Fibroblast of skin of back (primary cell): ENCODE results near the gene PPP1R1B.

Experiments used
- DNase-seq: peaks from one replicate; pipeline ENCODE4 v3.0.0-alpha.2; 2013

PPP1R1B gene

DNA sequence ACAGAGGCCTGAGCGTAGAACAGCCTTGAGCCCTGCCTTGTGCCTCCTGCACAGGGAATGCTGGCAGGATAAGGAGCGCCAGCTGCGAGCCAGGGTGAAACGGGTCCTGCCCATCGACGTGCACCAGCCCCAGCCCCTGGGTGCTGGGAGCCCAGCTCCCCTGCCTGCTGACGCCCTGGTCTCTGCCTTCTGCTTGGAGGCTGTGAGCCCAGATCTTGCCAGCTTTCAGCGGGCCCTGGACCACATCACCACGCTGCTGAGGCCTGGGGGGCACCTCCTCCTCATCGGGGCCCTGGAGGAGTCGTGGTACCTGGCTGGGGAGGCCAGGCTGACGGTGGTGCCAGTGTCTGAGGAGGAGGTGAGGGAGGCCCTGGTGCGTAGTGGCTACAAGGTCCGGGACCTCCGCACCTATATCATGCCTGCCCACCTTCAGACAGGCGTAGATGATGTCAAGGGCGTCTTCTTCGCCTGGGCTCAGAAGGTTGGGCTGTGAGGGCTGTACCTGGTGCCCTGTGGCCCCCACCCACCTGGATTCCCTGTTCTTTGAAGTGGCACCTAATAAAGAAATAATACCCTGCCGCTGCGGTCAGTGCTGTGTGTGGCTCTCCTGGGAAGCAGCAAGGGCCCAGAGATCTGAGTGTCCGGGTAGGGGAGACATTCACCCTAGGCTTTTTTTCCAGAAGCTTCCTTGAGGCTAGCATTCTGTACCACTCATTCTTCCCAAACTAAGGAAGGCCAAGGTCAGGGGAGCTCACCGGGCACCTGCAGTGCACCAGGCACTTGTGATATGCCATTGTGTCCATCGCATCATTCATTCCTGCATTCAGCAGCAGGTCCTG, 43.4 kb downstream of the PPP1R1B start:
- no peak for DNase-seq

DNA sequence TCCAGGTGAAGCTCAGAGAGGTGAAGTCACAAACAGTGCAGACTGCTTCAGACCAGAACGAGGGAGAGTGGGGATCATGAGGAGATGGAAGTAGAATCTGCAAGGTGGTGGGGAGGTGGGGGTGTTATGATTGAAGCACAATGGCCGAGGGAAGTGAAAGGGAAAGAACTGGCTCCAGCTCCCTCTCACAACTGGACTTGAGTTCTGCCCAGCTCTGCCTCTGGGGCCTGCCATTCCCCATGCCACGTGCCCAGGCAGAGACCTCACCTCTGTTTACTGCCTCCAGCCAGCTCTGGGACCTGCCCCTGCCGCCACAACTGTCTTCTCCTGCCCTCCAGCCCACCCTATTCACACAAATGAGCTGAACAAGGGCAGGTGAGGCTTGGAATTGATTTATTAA, 44.0 kb downstream of the PPP1R1B start:
- DNase-seq, result no peak

DNA sequence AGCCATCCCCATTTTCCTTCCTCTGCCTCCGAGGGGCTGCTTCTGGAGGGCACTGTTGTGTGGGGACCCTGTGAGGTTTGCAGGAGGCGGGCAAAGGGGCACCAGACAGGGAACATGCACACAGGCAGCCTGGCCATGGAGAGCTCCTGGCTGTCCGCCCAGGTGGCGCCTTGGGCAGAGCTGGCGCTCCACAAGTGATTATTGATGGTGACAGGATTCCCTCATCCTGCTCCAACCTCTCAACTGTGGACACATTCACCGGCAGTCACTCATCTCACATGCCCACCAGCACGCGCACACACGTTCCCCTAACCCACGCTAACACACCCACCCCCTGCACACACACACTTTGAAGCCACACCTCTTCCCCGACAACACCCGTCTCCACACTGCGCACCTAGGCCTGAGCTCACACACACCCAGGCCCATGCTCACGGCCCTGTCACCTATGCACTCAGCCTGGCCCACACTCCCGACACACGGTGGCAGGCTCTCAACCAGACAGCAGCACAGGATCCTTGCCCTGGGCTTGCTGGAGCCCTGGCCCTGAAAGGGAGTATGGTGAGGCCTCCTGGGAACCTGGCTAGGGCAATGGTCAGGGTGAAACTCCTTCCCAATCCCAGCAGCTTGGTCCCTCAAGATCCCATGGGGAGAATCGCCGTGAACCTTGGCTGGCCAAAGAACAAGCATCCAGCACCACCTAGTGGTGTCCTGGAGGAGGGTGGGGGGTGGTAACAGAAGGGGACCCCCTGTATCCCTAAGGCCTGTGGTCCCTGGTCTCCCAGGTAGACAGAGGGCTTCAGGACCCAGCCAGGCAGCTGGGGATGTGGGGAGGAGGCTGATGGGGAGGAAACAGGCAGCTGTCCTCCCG, 45.1 kb downstream of the PPP1R1B start:
- DNase-seq, result peak; percentile 28

DNA sequence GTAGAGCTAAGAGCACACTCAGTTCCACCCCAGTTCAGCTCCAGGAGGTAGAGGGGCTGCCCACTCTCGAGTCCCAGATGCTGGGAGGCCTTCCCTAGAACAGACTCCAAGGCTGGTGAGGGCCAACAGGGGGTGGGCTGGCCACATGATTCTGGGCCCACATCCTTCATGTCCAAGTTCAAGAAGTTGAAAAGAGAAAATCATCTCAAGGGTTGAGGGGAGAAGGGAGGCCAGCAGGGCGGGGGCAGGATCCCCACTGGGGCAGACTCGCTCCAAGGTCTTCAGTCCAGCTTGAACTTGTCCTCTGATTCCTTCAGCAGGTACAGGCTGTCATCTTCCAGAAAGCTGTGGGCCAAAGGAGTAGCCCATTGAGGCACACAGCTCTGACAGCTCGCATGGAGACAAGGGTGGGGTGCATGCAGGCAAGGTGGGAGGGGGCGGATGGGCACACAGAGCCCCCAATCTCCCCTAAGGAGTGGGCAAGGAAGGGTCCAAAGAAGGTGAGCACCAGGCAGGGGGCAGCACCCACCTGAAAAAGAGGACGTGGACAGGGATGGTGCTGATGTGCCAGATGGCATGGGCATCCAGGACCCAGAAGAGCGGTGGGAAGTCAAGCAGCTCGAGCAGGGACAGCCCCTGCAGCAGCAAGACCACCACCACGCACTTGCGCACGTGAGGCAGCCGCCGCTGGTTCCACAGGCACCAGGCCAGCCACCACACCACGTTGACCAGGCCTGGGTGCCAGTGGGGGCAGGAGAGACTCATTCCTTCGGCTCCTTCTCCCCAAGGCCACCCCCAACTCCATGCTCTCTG, 46.0 kb downstream of the PPP1R1B start:
- DNase-seq, result no peak

DNA sequence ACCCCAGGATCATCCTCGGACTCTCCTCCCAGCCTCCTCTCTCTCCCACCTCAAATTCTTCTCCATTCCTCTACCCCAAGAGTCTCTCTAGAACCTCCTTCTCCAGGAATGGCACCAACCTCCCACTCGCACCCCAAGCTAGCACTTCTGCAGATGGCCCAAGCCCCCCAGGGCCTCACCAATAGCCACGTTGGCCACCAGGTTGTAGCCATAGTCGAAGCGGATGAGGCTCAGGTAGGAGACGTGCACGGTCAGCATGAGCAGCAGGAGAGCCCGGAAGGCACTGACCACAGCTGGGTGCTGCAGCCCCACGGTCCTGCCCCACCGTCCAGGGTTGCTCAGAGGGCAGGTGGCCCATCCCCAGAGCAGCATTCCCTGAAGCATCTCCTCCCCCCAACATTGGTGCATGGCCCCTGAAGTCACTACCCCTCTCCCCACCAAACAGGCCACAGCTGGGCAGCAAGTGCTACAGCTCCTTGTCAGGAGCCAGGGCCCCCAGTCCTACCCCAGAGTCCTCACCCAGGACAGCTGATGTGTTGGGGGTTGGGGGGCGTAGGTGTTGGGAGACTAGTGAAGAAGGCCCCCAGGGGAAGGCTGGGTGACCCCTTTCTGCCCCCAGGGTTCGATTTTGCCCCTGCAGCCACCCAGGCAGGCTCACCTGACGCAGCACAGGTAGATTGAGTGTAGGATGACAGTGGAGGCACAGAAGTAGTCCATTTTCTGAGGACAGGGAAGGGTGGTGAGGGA, 46.8 kb downstream of the PPP1R1B start:
- DNase-seq, result no peak

DNA sequence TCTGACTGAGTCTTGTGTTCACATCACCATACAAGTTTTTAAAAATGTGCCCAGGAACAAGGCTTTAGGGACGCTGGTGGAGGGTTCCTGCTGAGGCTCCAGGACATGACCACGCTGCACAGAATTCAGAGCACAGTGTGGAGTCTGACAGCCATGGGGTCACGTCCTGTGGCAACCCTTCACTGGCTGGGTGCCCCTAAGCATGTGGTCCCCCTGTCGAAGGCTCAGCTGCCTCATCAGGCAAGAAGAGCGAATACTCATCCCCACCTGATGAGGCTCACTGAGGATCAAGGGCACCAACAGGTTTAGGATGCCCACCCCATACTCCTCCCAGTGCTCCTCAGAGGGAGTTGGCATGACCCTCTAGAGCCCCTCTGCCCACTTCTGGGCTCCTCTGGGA, 47.4 kb downstream of the PPP1R1B start:
- DNase-seq, result no peak

DNA sequence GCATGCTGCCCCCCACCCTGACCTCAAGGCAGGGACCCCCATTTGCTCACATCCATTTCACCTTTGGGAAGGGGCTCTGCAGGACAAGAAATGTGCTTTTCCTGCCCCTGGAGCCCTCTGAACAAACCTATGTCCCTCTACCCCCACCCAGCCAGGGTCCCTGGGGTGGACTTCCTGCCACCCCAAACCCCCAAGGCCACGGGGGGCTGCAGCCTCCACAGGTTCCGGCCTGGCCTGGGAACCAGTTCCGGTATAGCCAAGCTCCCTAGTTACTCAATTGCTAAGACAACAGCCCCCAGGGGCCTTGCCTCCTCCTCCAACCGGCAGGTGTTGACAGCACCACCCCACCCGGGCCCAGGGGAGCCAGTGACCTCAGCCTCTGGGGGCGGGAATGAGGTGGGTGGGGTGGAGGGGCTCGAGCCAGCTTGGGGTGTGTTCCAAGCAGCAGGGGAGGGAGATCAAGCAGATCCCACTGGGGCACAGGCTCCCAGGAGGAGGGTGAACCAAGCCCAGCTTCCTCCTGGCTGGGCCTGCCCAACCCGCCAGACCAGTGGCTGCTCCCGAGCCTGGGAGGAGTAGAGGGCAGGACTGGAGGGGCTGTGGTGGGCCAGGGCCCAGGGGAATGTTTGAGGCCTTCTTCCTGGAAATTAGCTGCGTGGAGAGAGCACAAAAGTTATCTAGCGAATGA, 48.1 kb downstream of the PPP1R1B start:
- no peak for DNase-seq

DNA sequence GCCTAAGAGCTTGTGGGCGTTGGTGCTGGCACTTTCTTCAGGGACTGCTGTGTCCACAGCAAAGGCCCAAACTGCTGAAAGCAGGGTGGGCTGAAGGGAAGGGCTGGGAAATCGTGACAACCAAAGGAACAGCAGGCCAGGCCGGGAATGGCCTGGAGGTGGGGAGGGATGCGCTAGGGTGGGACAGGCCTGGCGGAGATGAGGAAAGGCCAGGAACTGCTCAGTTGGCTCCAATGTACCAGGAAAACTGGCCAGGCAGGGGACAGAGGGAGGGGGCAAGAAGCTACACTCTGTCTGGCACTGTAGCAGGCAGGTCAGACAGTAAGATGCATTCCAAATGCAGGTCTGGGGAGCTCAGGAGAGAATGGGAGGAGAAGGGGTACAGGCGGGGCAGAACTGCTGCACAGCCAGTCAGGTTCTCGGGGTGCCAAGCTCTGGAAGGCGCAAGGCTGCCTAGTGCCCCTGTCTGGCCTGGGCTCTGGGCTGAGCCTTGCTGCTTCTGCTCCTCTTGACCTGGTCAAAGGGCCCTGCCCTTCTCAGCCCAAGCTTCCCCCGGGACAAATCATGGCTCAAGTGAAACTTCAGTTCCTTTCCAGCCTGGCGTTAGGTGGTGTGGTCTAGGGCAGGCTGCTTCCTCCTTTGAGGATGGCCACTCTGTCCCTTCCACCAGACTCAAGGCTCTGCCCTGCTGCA, 48.8 kb downstream of the PPP1R1B start:
- DNase-seq, result no peak

DNA sequence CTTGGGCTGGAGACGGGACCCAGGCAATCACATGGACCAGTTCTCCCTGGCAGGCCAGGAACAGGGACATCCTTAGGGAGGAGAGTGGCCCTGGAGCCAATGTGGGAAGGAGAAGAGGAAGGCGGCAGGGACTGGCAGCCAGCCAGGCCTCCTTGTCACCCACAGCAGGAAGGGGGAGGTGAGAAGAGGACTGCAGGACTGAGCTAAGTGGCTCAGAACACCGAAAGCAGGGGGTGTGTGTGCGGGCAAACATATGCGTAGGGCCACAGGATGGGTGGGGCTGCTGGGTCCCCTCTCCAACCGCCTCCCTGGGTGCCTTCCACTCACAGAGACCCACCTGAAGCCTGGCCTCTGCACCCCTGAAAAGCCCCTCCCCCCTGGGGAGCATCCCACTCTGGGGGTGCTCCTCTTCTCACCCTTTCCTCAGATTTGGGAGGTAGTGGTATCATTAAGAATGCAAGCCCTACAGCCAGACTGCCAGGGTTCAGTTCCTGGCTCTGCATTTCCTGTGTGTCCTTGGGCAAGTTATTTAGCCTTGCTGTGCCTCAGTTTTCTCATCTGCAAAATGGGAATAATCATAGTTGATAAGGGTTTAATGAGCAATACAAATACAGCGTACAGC, 49.6 kb downstream of the PPP1R1B start:
- peak; percentile 44 for DNase-seq

DNA sequence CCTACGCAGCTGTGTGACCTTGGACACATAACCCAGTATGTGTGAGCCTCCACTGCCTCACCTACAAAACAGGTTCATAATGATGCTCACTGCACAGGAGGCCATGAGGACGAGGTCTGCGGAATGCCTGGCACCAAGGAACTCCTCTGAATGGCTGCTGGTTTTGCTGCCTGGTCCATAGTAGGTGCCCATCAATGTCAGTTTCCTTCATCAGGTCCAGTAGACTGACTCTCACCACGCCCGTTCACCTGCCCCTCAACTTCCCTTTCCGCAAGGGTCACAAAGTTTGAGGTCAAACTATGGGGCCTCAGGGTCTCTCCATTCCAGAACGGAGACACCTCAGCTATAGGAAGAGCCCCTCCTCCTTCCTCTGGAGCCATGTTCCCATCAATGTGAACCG, 50.3 kb downstream of the PPP1R1B start:
- no peak for DNase-seq

DNA sequence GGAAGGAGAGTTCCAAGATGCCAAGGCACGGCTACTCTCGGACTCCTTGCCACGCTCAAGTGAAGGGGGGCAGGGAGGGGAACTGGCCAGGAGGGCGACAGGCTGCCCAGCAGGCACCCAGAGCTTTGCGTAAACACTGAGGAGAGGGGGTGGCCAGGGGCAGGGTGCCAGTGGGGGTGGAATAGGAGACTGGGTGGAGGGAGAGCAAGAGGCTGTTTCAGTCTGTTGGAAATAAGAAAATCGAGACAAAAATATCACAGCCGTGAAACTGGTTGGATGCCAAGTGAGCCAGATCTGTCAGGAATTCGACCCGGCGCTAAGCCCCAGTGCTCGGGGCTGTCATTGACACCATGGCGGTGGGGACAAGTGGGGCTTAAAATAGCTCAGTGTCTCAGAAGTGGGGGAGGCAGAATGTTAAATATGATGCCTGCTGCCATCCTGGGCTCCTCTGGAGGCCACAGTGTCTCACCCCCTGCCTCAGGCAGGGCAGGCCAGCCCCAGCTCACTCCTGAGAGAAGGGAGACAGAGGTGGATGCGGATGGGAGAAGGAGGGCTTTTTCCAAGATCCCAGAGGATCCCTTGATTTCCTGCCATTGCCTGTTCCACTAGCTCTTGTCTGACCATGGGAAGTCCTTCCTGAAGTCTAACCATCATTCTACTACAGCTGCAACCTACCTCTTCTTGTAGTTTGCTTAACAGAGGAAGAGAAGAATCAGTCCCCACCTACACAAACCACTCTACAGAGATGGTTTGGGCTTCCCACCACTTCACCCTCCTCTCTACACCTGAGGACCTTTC, 51.0 kb downstream of the PPP1R1B start:
- peak; percentile 71 for DNase-seq

DNA sequence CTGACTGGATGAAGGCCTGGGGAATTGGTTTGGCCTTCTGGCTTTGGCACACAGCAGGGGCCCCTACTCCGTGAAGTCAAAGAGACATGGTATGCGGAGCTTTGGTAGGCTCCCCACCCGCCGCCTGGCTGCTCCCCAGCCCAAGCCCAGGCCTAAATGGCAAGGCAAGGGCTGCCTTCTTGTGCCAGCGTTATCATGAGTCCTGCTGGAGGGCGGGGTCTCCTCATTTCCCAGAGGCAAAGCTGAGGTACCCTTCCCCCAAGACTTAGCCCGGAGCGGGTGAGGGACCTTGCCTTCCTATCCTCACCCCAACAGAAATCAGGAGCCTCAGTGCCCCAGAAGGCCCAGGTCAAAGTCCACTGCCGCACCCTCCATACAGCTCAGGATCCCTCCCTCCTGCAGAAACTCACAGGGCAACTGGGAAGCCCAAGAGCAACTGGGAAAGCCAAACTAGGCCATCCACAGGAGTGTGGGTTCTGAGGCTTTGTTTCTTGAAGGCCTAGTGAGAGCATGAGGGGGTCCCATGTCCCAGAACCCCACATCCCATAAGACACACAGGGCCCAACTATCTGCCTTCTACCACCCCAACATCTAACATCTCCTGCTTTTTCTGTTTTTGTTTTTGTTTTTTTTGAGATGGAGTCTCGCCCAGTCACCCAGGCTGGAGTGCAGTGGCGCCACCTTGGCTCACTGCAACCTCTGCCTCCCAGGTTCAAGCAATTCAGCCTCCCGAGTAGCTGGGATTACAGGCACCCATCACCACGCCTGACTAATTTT, 51.8 kb downstream of the PPP1R1B start:
- no peak for DNase-seq

DNA sequence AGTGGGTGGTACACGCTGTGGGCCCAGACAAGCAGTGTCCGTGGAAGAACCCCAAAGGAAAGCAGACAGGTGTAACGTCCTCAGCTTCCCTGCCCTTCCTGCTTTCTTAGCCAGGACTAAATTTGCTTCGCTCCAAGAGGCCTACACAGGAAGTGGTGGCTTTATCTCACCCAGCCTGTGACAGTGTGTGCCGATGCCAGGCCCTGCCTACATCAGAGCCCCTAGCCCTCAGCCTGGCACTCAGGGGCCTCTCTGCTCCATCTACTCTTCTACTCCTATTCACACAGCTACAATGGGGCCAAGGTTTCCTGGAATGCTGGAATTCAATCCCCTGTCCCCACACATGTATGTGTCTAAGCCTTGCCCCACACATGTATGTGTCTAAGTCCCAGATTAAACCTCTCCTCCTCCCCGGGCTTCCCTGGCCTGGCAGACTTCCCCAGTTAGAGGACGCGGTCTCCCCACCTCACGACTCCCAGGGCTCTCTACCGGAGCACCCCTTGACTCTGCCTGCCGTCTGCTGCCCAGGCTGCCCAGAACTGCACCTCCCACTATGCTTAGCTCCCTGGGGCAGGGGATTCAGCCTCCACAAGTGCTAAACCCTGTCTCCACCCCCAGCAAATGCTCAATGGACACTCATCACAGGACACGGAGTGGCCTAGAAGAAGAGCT, 52.9 kb downstream of the PPP1R1B start:
- no peak for DNase-seq

DNA sequence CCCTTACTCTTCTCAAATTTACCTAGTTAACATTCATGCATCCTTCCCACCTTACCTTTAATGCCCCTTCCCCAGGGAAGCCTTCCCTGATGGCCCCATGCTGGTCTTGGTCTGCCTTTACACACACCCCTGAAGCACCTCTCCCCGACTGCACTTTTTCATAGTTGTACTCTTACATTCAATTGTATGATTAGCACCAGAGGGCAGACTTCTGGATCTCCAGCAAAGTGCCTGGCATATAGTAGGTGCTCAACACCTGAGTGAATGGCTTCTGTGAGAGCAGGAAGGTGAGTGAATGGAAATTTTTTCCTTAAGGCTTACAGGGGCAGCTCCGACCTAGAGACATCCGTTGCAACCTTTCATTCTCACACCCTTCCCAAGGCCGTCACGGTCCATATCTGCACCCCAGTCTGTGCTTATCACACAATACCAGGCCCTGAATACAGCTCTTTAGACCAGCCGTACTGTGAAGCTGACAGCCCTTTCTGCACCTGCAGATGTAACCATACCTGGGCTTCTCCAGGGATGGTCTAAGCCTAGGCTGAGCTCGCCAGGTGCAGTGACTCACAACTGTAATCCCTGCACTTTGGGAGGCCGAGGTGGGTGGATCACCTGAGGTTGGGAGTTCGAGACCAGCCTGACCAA, 56.7 kb downstream of the PPP1R1B start:
- no peak for DNase-seq

DNA sequence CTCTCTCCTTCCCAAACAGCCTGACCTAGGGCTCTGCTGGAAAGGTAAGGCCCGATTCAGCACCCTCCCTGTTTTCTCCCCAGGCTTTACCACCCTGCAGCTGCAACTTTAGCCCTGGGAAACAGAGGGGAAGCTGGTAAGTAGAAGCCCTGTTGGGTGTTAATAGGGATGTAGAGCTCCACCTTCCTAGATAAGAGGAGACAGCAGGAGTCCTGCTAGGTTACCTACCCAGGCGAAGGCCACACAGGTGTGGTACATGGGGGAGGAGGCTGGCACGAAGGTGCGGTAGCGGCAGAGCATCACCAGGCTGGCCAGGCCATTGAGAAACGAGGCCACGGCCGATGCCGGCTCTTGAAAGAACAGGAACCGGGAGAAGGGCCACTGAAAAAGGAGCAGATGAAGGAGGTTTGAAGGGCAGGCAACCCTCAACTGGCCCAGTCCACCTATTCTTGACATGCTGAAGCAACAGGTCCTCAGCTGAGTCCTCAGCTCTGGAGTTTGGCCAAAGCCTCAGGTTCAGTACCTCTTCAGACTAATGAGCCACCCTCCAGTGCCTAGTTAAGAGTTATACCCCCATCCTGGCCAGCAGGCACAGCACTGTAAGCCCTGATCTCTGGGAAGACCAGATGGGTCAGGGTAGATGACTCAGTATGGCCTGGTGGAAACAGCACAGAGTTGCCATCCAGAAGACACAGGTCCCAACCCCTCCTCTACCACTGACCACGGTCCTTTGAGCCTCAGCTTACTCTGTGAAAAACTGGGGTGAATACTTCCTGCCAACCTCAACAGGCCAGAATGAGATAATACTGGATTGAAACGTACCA, 57.8 kb downstream of the PPP1R1B start:
- no peak for DNase-seq
